Brain microvascular endothelial cell (primary cell): ENCODE data around the gene RBMX.

Experiments used
- DNase-seq: peaks from one replicate; pipeline ENCODE4 v3.0.0-alpha.2; 2020
- H3K27ac ChIP-seq: fragments of 250-450 bp; sonication (Bioruptor Pico); 2 replicates; pipeline ENCODE4 v1.5.1; 2020; ENCODE audit warnings: mild to moderate bottlenecking, moderate library complexity
- H3K27me3 ChIP-seq: fragments of 250-450 bp; sonication (Bioruptor Pico); replicated peaks from 2 replicates; pipeline ENCODE4 v1.5.1; 2020; ENCODE audit warnings: mild to moderate bottlenecking
- H3K36me3 ChIP-seq: fragments of 250-450 bp; sonication (Bioruptor Pico); replicated peaks from 2 replicates; pipeline ENCODE4 v1.5.1; 2020; ENCODE audit warnings: mild to moderate bottlenecking
- H3K4me3 ChIP-seq: 2 replicates; pipeline ENCODE4 v1.5.1; 2011; ENCODE audit warnings: low read depth, mild to moderate bottlenecking, control low read depth, low read length, moderate library complexity
- in situ Hi-C: cut with HindIII; loops from 2 replicates; pipeline ENCODE4 v1.10.0; 2017; ENCODE audit warnings: low sequenced_read_pairs, low pct_ligation_motif_present
- TF ChIP-seq, protein P1 (sequence below): IDR thresholded peaks from 2 replicates; pipeline ENCODE4 v1.5.1; 2011; ENCODE audit warnings: low read depth, mild to moderate bottlenecking, moderate library complexity, low read length, control low read depth, inconsistent platforms; ENCODE audit errors: missing control alignments

RBMX gene

DNA sequence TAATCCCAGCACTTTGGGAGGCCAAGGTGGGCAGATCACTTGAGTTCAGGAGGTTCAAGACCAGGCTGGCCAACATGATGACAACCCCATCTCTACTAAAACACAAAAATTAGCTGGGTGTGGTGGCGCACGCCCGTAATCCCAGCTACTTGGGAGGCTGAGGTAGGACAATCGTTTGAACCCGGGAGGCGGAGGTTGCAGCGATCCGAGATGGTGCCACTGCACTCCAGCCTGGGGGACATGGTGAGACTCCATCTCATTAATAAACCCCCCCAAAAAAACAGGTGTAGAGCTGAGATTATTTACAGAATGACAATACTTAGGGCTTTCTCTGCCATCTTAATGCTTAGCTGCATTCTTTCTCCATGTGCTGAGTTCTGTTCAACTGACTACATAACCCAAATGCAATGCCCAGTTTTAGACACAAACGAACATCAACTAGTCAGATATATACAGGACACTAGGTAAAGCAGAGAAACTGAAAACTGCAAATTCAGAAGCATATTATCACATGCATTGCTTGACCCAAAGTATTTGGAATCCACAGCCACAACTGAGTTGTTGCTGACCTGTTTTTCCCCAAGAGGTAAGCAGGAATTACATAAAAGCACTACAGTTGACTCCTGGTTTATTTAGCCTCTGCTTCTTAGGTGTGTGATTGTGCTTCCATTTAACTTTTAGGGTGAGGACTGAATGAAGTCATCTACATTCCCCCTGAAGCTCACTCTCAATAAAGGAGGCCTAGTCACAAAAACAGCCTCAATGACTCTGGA, 12.1 kb downstream of the RBMX start:
- no peak overlapping the region for H3K4me3 ChIP-seq
- in situ Hi-C loops = no loop called here
- peaks cover 28% of the 10 kb centered on the region for H3K36me3 ChIP-seq
- no peak for DNase-seq
- no peak overlapping the region for H3K27ac ChIP-seq
- TF ChIP-seq, protein P1, sequence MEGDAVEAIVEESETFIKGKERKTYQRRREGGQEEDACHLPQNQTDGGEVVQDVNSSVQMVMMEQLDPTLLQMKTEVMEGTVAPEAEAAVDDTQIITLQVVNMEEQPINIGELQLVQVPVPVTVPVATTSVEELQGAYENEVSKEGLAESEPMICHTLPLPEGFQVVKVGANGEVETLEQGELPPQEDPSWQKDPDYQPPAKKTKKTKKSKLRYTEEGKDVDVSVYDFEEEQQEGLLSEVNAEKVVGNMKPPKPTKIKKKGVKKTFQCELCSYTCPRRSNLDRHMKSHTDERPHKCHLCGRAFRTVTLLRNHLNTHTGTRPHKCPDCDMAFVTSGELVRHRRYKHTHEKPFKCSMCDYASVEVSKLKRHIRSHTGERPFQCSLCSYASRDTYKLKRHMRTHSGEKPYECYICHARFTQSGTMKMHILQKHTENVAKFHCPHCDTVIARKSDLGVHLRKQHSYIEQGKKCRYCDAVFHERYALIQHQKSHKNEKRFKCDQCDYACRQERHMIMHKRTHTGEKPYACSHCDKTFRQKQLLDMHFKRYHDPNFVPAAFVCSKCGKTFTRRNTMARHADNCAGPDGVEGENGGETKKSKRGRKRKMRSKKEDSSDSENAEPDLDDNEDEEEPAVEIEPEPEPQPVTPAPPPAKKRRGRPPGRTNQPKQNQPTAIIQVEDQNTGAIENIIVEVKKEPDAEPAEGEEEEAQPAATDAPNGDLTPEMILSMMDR = no peak
- H3K27me3 ChIP-seq = no peaks in the 10 kb centered on the region

DNA sequence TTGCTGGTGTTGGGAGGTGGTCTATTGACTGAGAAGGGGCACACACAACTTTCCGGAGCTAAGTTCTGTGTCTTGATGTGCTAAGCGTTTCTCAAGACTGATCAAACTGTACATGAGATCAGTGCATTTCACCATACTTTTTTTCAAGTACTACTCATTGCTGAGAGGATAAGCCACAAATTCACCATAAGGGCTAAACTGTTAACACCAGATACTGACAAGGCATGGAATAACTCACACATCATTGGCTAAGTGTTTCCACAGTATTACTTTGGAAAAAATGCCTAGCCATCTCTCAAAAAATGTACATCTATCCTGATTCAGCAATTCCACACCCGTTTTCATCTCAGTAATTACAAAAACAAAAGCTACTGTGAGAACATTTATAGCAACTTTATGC, 13.0 kb downstream of the RBMX start:
- H3K36me3 ChIP-seq = peaks cover 26% of the 10 kb centered on the region
- no peak overlapping the region for H3K27ac ChIP-seq
- DNase-seq = no peak
- TF ChIP-seq, protein P1 = no peak
- H3K4me3 ChIP-seq = no peak overlapping the region
- H3K27me3 ChIP-seq = no peaks in the 10 kb centered on the region
- in situ Hi-C loops = no loop called here

DNA sequence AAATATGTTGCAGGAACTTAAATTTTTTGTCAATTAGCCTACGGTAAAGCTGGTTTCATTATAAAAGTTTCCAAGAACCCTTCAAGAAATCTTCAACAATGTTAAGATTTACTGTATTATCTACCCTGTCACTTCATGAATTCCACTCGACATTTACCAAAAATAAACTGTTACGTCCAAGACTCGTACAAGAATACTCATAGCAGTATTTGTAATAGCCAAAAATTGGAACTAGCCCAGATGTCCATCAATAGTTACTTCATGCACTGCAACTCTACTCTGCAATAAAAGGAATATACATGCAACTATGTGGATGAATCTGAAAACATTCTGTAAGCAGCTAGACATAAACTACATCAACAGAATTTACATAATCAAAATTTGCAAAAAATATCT, 13.4 kb downstream of the RBMX start:
- Histone ChIP-seq H3K27me3 (no peaks in the 10 kb centered on the region), H3K4me3 (no peak overlapping the region), H3K36me3 (peaks cover 22% of the 10 kb centered on the region), H3K27ac (no peak overlapping the region)
- TF ChIP-seq, protein P1 = no peak
- in situ Hi-C loops = no loop called here
- no peak for DNase-seq

DNA sequence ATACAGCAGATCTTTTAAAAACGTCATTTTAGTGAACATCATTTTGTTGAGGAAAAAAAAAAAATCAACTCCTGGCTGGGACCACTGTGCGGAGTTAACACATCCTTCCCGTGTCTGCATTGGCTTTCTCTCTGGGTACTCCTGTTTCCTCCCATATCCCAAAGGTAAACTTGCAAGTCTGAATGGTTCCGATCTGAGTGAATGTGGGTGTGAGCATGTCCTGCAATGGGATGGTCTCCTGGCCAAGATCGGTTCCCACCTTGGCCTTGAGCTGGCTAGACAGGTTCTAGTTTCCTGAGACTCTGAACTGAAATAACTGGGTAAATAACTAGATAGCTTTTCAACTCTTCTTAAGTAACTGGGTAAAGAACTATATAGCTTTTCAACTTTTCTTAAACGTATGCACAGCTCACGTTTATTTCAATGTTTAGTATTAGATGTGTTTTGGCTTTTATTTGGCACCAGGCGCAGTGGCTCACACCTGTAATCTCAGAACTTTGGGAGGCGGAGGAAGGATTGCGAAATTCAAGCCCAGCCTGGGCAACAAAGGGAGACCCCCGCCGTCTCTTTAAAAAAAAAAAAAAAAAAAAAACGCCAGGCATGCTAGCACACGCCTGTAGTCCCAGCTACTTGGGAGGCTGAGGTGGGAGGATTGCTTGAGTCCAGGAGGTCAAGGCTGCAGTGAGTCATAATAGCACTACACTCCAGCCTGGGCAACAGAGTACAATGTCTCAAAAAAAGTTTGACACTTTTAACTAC, 14.0 kb downstream of the RBMX start:
- Histone ChIP-seq H3K36me3 (peaks cover 20% of the 10 kb centered on the region), H3K27ac (no peak overlapping the region), H3K27me3 (no peaks in the 10 kb centered on the region), H3K4me3 (no peak overlapping the region)
- in situ Hi-C loops = no loop called here
- TF ChIP-seq, protein P1 = no peak
- DNase-seq = no peak

DNA sequence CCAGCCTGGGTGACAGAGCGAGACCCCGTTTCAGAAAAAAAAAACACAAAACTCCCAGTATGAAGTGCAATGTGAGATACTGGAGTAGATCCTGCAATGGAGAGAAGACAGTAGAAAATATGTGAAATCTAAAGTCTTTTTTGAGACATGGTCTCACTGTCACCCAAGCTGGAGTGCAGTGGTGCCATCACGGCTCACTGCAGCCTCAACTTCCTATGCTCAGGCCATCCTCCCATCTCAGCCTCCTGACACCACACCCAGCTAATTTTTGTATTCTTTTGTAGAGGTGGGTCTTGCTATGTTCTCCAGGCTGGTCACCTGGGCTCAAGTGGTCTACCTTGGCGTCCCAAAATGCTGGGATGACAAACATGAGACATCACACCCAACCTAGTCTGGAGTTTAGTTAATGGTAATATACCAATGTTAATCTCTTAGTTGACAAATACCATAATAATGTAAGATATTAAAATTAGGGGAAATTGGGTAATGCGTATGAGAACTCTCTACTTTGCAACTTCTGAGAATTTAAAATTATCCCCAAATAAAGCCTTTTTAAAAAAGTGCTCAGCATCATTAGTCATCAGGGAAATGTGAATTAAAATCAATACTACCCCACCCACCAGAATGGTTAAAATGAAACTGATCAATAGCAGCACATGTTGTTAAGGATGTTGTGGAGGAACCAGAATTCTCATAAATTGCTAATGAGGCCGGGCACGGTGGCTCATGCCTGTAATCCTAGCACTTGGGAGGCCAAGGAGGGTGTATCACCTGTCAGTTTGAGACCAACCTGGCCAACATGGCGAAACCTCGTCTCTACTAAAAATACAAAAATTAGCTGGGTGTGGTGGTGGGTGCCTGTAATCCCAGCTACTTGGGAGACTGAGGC, 15.0 kb downstream of the RBMX start:
- no peak overlapping the region for H3K27ac ChIP-seq
- H3K4me3 ChIP-seq = no peak overlapping the region
- no peaks in the 10 kb centered on the region for H3K27me3 ChIP-seq
- no peak for DNase-seq
- TF ChIP-seq, protein P1 = no peak
- H3K36me3 ChIP-seq = peaks cover 16% of the 10 kb centered on the region
- in situ Hi-C loops = no loop called here
